Mesenteric fat pad (tissue), 1 donor: Measurements from ENCODE around the gene CRHR1. TPM values are rescaled to one million over a fixed set of nuclear protein-coding genes. Genes with fewer than 3 reads are reported as not detected.

ENCODE experiments used
- DNase-seq: peaks from one replicate; pipeline ENCODE4 v3.0.0-alpha.2; 2020; ENCODE audit warnings: low spot score
- total RNA-seq: library from RNA; stranded (reverse); fragmentation: NEBNext Ultra II Directional; extraction: Animal tissue kit (Norgen Biotek cat#: 25700); gene quantifications from one replicate; pipeline ENCODE4 v1.2.1, GENCODE V29; 2021
- donor health status: DM: yes; HTN: yes; CAD: no.

The CRHR1 gene
- total RNA-seq, 1 donor from 2014 or later: not detected

GRCh38 chr17:45843722-45844121 is 59.6 kb downstream of the CRHR1 start:
- DNase-seq: no peak

DNA sequence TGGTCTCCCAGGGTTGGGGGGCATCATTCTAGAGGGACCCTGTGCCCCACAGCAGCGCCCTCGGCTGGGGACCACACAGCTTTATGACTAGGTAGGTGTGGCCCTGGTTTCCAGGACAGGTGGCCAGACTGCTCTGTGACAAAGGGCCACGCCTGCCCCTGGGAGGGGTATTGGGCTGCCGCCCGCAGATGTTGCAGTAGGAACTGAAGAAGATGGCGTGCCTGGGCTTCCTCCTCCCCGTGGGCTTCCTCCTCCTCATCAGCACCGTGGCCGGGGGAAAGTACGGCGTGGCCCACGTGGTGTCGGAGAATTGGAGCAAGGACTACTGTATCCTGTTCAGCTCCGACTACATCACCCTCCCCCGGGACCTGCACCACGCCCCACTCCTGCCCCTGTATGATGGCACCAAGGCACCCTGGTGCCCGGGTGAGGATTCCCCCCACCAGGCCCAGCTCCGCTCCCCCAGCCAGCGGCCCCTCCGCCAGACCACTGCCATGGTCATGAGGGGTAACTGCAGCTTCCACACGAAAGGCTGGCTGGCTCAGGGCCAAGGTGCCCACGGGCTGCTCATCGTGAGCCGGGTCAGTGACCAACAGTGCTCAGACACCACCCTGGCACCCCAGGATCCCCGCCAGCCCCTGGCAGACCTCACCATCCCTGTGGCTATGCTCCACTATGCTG is 60.7 kb downstream of the CRHR1 start, which contains the start of gene SPPL2C:
Gene SPPL2C (plus strand): TSS at position 187 of the 681 bp plus-strand sequence. CDS start 26 bp downstream, at position 213.
- no peak for DNase-seq

- DNase-seq: no peak
Measured at GRCh38 chr17:45845376-45846185, 61.5 kb downstream of the CRHR1 start.

DNA sequence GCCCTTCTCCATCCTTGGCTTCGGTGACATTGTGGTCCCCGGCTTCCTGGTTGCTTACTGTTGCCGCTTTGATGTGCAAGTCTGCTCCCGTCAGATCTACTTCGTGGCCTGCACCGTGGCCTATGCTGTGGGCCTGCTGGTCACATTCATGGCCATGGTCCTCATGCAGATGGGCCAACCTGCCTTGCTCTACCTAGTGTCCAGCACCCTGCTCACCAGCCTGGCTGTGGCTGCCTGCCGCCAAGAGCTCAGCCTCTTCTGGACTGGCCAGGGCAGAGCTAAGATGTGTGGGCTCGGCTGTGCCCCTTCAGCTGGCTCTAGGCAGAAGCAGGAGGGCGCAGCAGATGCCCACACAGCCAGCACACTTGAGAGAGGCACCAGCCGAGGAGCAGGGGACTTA is 62.1 kb downstream of the CRHR1 start:
- DNase-seq: no peak

DNA sequence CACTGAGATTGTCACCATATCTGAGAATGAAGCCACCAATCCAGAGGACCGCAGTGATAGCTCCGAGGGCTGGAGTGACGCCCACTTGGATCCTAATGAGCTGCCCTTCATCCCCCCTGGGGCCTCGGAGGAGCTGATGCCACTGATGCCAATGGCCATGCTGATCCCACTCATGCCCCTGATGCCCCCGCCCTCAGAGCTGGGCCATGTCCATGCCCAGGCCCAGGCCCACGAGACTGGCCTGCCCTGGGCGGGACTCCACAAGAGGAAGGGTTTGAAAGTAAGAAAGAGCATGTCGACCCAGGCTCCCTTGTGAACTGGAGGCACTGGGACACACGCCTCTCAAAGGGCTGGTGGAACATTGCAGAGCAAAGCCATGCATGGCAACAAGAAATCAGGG is 62.5 kb downstream of the CRHR1 start:
- DNase-seq: no peak

GRCh38 chr17:45847101-45847500 is 63.0 kb downstream of the CRHR1 start:
- no peak for DNase-seq

GRCh38 chr17:45847747-45848146 is 63.6 kb downstream of the CRHR1 start:
- no peak for DNase-seq

DNA sequence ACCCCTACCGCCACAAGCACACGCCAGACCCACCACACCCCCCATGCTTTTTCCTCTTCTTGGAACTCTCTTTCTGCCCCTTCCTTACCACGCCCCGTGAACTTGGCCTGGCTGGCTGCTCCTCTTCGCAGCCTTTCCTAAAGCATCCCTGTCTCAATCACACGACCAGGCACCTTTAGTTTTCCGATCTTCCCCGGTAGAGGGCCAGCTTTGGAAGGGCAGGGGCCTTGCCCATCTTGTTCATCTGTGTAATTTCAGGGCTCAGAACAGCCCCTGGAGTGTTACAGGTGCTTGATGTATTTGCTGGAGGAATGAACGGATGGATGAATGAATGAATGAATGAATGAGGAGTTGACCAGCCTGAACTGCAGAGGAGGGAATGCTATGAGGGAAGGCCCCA is 64.3 kb downstream of the CRHR1 start:
- DNase-seq: no peak

DNA sequence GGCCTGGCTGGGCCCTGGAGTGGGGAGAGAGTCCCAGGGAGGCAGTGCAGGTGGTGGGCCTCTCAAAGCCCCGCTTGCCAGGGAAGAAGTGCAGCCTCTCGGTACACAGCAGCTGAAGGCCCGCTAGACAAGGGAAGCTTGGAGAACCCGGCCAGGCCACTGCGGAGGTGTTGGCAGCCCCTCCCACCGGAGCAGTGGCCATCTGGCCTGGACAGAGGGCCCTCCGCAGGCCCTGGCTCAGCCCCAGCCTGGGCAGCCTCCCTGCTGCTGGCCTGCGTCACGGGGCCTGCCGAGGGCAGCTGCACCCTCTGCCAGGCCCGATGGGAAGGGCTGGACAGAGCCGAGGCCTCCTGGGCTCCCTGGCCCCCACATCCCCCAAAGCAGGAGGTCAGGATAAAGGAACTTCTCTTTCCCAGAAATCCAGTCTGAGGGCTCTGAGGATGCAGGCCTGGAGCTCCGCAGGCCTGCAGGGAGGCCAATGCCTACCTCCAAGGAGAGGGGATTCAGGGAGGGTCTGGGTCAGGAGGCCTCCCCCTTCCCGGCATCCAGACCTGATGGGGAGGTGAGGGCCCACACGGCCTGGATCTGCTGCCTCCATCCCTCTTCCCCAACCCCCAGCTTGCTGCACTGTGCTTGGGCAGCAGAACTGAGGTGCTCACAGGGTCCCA is 64.9 kb downstream of the CRHR1 start:
- no peak for DNase-seq

DNA sequence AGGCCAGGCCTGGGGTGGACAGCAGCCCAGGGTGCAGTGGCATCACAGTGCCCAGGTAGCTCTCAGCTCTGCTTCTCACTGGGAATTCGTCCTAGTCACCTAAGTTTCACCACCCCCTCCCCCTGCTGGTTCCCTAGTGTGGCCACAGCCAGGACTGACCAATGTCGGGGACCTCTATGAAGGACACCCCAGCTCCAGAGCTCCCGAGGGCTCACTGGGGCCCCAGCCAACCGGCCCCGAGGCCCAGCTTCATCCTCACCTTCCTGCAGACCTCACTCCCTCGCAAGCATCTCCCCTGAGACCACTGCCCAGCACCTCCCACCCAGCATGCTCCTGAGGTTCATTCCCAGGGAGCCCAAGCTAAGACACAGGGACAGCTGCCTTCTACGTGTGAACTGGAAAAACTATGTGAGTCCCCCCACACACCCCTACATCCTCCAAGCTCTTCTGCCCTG is 65.4 kb downstream of the CRHR1 start:
- no peak for DNase-seq

GRCh38 chr17:45850011-45850410 is 65.9 kb downstream of the CRHR1 start:
- DNase-seq: no peak

DNA sequence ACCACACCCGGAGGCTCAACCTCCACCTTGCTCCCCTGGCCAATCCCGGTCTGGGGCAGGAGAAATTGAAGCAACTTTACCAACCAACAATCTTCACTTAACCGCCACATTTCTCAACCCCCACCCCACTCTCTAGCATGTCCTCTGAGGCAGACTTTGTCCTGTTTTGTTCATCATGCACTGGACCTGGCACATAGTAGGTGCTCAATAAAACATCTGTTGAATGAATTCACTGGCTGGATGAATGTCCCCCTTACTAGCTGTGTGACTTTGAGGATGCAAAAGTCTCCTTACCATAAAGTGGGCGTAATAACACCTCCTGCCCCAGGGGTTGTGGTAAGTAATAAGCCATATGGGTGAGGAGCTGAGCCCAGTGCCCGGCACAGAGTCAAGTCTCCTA is 66.3 kb downstream of the CRHR1 start:
- no peak for DNase-seq

DNA sequence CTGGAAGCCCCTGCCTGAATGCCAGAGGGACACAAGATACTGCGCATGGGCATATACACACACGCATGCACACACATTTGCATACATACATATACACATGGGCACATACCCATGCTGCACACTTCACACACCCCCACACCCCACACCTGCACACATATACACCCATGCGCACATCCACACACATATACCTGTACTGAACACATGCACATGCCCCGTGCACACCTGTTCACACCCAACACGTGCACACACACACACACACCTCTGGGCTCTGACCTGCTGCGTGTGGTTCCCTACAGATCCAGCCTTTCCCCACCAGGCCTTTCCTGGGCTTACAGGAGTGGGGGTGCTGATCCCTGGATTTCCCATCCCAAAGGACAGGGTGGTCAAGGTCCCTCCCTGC is 66.9 kb downstream of the CRHR1 start:
- no peak for DNase-seq

GRCh38 chr17:45851464-45851863 is 67.3 kb downstream of the CRHR1 start:
- DNase-seq: no peak

DNA sequence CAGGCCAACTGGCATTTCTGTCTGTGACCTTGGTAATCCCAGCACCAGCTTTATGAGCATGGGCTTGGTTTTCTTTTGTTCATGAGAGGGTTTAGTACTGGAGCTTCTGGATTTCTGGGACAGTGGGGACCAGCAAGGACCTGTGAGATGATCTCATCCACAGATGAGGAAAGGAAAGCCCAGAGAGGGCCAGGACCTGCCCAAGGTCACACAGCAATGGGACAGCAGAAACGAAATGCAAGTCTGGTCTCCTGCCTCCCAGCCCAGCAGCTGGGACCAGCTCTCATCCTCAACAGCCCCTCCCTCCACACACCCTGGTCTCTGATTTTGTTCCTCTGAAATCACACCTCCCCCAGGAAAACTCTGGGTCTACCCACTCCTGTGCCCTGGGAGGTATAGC is 67.8 kb downstream of the CRHR1 start:
- no peak for DNase-seq

DNA sequence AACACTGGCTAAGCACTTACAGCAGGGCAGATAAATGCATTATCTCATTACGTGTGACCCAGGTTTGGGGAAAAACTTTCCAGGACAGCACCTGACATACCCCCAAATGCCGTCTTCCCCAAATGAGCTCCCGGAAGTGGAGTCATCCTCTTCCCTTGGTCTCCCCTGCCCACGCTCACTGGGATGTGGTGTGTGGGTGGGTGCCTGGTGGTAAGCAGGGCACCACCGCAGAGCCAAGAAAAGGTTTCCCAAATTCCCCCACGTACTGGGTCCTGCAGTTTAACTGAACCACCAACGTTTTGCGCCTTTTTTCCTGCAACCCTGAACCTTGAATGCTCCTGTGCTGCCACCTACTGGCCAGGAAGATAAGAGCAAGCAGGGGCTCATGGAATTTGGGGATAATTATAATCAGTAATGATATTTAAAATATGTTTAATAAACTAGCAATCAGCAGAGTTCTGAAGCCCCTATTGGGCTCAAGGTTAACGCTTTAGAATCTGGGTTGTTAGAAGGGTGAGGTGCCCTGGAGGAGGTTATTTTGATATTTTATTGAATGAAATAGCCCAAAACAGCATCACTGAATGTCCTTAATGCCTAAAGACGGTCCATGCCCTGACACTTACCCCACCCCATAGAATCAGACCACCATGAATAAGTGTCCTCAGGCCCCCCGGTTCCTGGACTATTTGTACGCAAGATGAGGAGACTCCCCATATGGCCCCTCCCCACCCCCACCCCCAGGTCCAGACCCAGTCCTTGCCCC is 68.6 kb downstream of the CRHR1 start:
- DNase-seq: no peak

GRCh38 chr17:45854209-45854608 is 70.1 kb downstream of the CRHR1 start:
- no peak for DNase-seq

GRCh38 chr17:45855691-45856336 is 71.7 kb downstream of the CRHR1 start:
- no peak for DNase-seq

DNA sequence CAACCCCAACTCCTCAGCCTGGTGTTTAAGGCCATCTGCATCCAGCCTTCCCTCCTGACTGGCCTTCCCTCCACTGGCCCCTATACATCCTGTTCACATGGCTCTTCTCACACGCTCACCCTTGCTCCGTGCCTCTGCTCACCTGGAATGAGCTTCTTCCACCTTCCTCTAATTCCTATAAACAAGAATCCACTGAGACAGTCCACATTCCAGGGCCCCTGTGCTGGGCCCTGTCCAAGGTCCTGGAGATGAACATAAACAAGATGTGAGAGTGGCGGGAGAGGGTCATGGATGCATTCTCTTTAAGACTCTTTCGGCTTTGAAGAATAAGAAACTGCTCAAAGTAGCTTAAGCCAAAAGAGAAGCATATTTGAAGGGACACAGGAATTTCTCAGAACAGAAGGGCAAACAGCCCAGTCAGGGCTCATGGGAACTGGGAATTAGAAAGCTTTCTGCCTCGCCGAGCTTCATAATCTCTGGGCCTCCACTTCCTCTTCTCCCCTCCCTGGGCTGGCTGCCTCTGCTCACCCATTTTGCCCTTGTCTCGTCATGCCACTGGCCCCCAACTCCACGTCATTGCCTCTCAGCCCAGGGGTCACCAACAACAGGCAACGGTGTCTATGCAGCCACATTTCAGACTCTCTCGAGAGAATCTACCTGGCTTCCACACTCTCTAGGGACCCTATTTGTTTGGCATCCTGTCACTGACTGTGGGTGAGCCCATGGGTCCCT is 74.0 kb downstream of the CRHR1 start:
- no peak for DNase-seq

- DNase-seq: no peak
Measured at GRCh38 chr17:45861165-45861564, 77.0 kb downstream of the CRHR1 start.
